GM23338 (cell line): Measurements from ENCODE around the gene WNT8A.
"Not testable (repeated sequence)": the region's sequence is repeated elsewhere in the genome, so short reads cannot be mapped to it uniquely, and the experiment has no call there.

Experiments
- CREB1 ChIP-seq: fragments of 250-450 bp; sonication (Bioruptor Pico); IDR thresholded peaks from 2 replicates; pipeline ENCODE4 v1.5.0; 2020; ENCODE audit warnings: low read depth, mild to moderate bottlenecking, moderate library complexity
- CTCF ChIP-seq, 2 experiments: fragments of 200-600 bp in 1 of 2; sonication (generic) in 1 of 2; conservative IDR thresholded peaks; 2 replicates each; pipeline versions ENCODE4 v1.5.1 to v1.6.1; 2016 to 2017; ENCODE audit warnings: antibody characterized with exemption in 2 of 2, low read depth in 2 of 2, mild to moderate bottlenecking in 2 of 2, moderate library complexity in 1 of 2
- ETS1 ChIP-seq: IDR thresholded peaks from 2 replicates; pipeline ENCODE4 v1.6.1; 2016; ENCODE audit warnings: antibody characterized with exemption
- EZH2 ChIP-seq: fragments of 200-600 bp; sonication (generic); IDR thresholded peaks from one replicate; pipeline ENCODE4 v1.8.0; 2017; ENCODE audit warnings: antibody characterized with exemption, mild to moderate bottlenecking, low read depth; ENCODE audit not compliant: unreplicated experiment
- EZH2phosphoT487 ChIP-seq: fragments of 200-600 bp; sonication (generic); IDR thresholded peaks from one replicate; pipeline ENCODE4 v1.8.1; 2018; ENCODE audit warnings: antibody characterized with exemption; ENCODE audit not compliant: unreplicated experiment
- JUNB ChIP-seq: IDR thresholded peaks from one replicate; pipeline ENCODE4 v1.6.1; 2016; ENCODE audit warnings: antibody characterized with exemption; ENCODE audit not compliant: unreplicated experiment
- POLR2AphosphoS5 ChIP-seq: IDR thresholded peaks from 2 replicates; pipeline ENCODE4 v1.6.1; 2016; ENCODE audit warnings: antibody characterized with exemption, low read depth
- REST ChIP-seq: IDR thresholded peaks from one replicate; pipeline ENCODE4 v1.6.1; 2018; ENCODE audit warnings: antibody characterized with exemption; ENCODE audit not compliant: unreplicated experiment
- STAT1 ChIP-seq: IDR thresholded peaks from one replicate; pipeline ENCODE4 v1.6.1; 2016; ENCODE audit warnings: antibody characterized with exemption; ENCODE audit not compliant: unreplicated experiment
- ZNF114 ChIP-seq: fragments of 250-450 bp; sonication (Bioruptor Pico); IDR thresholded peaks from 2 replicates; pipeline ENCODE4 v1.5.0; 2020; ENCODE audit warnings: mild to moderate bottlenecking, moderate library complexity
- ZNF331 ChIP-seq: fragments of 250-450 bp; sonication (Bioruptor Pico); IDR thresholded peaks from 2 replicates; pipeline ENCODE4 v1.5.0; 2020; ENCODE audit warnings: low read depth, mild to moderate bottlenecking, moderate library complexity

GRCh38 chr5:138070026-138070425 is 13.8 kb upstream of the WNT8A start:
- not testable (repeated sequence) for TF ChIP-seq CTCF (conservative IDR thresholded peaks at IDR 0.05; ENCODE audit: low read depth in 2 of 2); POLR2AphosphoS5; EZH2phosphoT487; EZH2; REST; ETS1; CREB1 (CRISPR knock-in tag); JUNB; ZNF114 (CRISPR knock-in tag); STAT1; ZNF331
